HG03520 (cell line): Measurements from ENCODE around the gene CHCHD3.

Source experiments
- ATAC-seq: cut with Tn5 transposase; IDR thresholded peaks from one replicate; pipeline ENCODE4 v1.9.1; 2021; ENCODE audit warnings: mild to moderate bottlenecking, moderate library complexity; ENCODE audit not compliant: unreplicated experiment

Gene CHCHD3

DNA sequence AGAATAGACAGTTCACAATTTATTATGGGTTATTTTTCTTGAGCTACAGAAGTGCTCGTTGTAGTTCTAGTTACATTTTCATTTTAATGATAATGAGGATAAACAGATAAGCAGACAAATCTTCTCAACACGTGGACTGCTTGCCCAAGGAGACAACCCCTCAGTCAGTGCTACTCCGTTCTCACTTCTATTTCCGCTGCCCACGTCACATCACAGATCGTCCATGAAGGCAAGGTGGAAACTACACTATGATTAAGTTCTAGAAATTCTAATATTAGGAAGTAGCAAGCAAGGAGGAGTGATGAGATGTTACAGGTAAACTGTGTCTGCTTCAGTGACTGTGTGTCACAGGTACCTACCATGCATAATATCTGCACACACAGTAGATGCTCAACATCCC is 210.5 kb downstream of the CHCHD3 start:
- peak; percentile 58 for ATAC-seq

- no peak for ATAC-seq
These were observed 212.6 kb downstream of the CHCHD3 start for GRCh38 chr7:132869166-132869861.

GRCh38 chr7:132866551-132866950 is 215.3 kb downstream of the CHCHD3 start:
- ATAC-seq, result no peak

DNA sequence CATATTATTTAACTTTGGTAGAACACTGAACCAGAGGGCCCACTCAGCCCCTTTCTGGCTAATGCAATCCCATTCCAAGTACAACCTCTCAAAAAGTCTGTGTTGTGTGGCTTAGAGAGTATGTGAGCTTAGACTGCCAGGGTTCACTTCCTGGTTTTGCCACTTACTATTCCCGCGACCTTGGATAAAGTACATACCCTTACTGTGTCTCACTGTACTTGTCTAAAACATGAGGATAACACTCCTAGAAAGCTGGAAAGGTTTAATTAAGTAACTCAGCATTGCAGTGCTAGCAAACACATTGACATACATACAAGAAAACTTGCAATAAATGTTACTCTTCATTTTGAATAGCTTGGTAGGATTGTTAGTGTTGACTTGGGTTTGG is 215.8 kb downstream of the CHCHD3 start:
- no peak for ATAC-seq

- no peak for ATAC-seq
These were observed 216.3 kb downstream of the CHCHD3 start for GRCh38 chr7:132865366-132866143.

- ATAC-seq, result no peak
These were observed 219.8 kb downstream of the CHCHD3 start for GRCh38 chr7:132861940-132862554.

GRCh38 chr7:132861424-132861823 is 220.5 kb downstream of the CHCHD3 start:
- no peak for ATAC-seq

DNA sequence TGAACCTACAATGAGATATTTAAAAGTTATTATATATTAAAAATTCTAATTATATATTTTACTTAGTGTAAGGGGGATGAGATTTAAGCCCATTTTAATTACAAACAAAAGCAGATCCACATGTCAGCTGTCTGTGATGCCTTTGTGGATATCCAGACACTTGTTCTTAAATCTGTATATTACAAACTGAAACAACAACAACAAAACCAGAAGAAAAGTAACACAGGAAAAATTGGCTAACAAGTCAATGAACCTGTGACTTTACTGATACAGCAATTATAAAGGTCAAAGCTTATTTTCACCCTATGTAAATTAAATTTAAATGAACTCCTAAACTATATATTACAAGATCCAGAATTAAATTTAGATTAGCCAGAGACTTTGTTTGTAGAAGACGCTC is 222.7 kb downstream of the CHCHD3 start:
- no peak for ATAC-seq

DNA sequence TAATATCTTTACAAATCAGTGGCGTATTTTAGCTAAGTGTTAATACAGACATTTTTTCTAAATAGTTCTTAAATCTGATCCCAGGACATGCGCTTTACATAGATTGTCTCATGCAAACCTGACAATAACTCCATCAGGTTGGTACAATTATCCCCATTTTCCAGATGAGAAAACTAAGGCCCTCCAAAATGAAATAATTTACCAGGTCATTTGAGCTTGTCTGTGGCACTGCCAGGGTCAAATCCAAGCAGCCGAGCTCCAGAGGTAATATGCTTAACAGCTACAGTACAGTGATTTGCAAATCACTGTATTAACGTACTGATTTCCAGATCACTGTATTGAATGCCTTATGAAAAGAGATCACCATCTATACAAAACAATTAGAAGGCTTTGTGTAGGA is 223.1 kb downstream of the CHCHD3 start:
- no peak for ATAC-seq

DNA sequence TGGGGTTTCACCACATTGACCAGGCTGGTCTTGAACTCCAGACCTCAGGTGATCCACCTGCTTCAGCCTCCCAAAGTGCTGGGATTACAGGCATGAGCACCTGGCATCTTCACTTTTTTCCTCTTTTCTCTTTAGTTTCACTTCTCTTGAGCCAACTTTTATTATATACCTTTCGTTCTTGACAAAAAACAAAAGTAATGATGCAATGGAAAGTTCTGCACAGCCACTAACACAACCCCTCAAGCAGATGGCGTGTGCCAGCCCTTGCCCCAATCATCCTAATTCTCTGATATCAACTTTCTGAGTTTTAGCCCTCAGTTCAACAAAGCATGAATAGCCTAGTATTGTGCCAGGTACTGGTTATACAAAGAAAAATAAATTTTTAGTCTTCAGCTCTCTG is 223.6 kb downstream of the CHCHD3 start:
- ATAC-seq, result no peak

DNA sequence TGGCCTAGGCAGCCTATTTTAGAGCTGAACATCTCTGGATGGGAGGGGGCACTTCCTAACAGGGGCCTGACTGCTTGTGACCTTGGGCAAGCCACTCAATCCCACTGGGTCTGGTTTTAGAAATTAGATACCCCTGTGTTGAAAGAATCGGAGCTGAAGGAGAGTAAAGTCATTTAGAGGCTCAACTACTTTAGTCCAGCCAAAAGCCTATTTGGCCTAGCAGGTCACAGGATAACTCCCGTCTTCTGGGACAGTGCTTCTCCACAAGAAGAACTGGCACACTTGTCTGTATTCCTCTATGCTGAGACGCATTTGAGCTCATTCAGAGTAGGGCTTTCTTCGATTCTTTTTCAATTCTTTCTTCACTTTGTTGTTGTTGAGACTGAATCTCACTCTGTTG is 224.2 kb downstream of the CHCHD3 start:
- no peak for ATAC-seq

DNA sequence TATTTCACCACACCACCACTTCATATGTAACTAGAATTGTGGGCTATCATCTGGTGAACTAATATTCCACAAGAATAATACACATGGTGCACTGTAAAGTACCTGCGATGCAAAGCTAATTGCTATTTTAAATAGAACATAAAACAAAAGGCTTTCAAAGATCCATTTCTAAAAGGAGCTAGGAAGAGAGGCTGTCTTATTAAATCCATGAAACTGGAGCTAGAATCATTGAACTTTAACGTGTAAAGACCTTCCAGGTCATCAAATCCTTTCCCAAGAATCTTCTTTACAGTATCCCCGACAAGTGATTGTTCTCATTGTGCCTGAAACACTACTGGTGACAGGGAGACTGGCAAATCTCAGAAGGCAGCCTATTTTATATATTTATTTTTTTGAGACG is 224.9 kb downstream of the CHCHD3 start:
- ATAC-seq, result no peak

DNA sequence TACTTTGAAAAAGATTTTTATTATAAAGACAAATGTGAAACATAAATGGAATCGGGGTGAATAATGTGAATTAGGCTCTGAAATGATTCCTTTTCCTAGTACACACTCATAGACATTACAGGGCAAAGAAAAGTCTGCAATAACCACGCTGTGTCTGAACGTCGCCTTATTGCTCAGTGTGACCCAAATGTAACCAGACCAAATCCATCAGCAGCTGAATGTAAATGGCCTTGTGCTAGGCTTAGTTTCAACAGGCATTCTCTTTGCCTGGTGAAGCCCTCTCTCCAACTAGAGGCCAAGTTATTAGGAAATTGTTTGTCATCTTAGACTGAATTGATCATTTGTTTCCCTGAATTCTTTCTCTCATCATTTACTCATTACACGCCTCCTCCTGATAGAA is 225.5 kb downstream of the CHCHD3 start:
- no peak for ATAC-seq

GRCh38 chr7:132855901-132856300 is 226.0 kb downstream of the CHCHD3 start:
- no peak for ATAC-seq

DNA sequence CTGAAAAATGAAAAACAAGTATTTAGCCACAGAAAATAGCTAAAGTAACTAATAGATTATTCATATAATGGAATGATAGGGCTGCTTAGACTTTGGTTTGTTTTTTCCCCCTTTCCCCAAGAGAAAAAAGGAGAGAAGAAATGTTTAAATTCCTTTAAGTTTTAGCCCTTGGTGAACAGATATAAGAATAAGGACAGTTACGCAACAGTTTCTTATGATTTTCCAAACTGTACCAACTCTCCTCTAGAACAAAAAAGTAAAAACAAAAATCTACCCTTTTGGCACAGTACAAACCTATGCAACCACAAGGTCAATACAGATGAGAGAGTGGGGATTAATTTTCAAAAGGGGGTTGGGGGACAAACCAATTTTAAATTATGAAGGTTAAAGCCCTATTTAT is 227.7 kb downstream of the CHCHD3 start:
- ATAC-seq, result no peak

DNA sequence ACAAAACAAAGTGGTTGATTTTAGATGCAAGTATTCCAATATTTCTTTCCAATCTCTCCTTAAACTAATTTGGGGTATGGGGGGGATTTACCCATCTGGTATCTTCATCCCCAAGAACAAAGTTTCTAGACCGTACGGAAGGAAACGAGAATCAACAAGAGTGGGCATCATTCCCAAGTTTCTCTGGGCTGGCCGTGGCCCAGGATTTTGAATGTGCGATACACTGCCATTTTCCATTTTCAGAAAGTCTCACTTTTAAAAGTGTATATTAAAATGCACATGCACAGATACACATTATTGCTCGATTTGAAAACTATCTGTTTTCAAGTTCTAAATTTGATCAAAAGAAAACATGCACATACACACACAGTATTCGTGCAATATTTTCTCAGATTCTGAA is 234.5 kb downstream of the CHCHD3 start:
- ATAC-seq, result no peak

DNA sequence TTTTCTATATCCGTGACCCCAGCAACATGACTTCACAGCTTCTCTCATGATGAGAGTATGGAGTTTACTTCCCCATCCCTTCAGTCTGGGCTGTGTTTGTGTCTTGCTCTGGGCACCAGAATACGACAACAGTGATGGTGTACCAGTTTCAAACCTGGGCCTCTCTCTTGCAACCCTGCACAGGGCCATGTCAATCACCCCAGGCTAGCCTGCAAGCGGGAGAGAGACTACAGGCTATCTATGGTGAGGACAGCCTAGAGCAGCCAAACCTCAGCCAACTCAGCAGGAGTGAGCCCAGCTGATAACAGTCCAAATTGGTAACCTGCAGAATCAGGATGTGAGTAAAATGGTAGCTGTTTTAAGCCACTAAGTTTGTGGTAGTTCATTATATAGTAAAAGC is 235.8 kb downstream of the CHCHD3 start:
- no peak for ATAC-seq

GRCh38 chr7:132842478-132842877 is 239.4 kb downstream of the CHCHD3 start:
- ATAC-seq, result no peak

DNA sequence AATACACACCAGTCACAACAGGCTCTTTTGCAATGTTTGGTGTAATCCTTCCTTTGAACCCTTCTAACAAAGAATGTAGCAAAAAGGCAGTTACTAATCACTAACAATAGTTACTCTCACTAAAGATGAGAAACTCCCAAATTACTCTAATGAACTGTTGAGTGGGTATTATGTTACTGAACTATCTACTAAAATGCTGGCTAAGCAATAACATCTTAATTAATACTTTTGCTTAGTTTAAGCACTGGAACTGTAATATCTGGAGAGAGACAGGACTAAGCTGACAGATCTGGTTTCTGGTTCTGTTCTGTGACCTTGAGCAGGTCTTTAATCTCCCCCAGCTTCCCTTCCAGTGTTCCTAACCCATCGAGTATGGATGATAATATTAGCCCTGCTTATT is 241.7 kb downstream of the CHCHD3 start:
- no peak for ATAC-seq

DNA sequence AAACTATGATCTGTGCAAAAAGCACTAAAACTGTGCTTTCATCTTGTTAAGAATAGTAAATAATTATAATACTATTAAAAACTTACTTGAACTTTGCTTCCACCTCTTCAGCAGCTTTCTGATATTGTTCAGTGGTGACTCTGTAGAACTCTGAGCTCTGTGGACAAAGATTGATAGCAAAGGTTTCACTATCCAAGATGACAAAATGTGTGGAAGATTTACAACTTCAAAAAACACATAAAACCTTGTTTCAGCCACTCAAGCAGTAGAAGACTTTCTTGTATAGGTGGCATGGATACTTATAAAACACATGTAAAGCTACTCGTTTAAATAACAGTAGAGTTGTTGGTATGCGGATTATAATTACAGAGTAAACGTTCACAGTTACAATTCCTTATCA is 243.6 kb downstream of the CHCHD3 start:
- ATAC-seq, result no peak

- ATAC-seq, result no peak
These were observed 244.4 kb downstream of the CHCHD3 start for GRCh38 chr7:132837529-132837928.

DNA sequence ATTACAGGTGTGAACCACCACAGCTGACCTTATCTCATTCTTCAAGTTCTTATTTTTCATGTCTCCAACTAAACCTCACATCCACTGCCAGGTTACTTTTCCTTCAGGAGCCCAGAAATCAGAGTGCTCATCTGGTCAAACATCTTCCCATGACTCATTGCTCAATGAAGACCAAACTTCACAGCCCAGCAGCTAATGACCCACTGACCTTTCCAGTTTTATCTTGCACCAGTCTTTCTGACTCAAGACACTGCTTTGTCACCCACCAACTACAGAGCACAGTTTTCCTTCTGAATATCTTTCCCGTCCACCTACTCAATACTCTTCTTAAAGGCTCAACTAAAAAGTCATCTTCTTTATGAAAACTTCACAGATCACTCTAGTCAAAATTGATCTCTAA is 245.1 kb downstream of the CHCHD3 start:
- ATAC-seq, result no peak
